Cardiac muscle cell (in vitro differentiated cells and primary cell): ENCODE data around the gene DHRS1. TPM values are rescaled to one million over a fixed set of nuclear protein-coding genes. Genes with fewer than 3 reads are reported as not detected.

Source experiments
- DNase-seq, 2 donors: peaks; one replicate each; pipeline versions ENCODE4 v3.0.0 to v3.0.0-alpha.2; 2010 to 2017; ENCODE audit warnings: low read depth in 1 of 2, low spot score in 1 of 2
- H3K27ac ChIP-seq: fragments of 200-600 bp; sonication (generic); 2 replicates; pipeline ENCODE4 v1.5.1; 2016
- H3K27me3 ChIP-seq: fragments of 200-600 bp; sonication (generic); 2 replicates; pipeline ENCODE4 v1.6.0; 2016; ENCODE audit warnings: control low read depth
- H3K36me3 ChIP-seq: fragments of 200-600 bp; sonication (generic); 2 replicates; pipeline ENCODE4 v1.5.1; 2016; ENCODE audit warnings: control low read depth
- H3K4me1 ChIP-seq: fragments of 200-600 bp; sonication (generic); 2 replicates; pipeline ENCODE4 v1.8.1; 2017; ENCODE audit warnings: low read depth, mild to moderate bottlenecking, mixed run types
- H3K4me3 ChIP-seq: fragments of 200-600 bp; sonication (generic); 2 replicates; pipeline ENCODE4 v1.5.1; 2016; ENCODE audit warnings: mild to moderate bottlenecking
- H3K9me3 ChIP-seq: fragments of 200-600 bp; sonication (generic); 2 replicates; pipeline ENCODE4 v1.5.1; 2017; ENCODE audit warnings: low read depth, mild to moderate bottlenecking, control low read depth
- CTCF ChIP-seq: IDR thresholded peaks from 2 replicates; pipeline ENCODE4 v1.5.1; 2012; ENCODE audit warnings: low read depth, mild to moderate bottlenecking, low read length
- polyA plus RNA-seq: library from polyadenylated mRNA; unstranded; fragments of >200 nt; fragmentation: Nextera tagmentation; extraction: Ambion mirVana; gene quantifications from 2 replicates; pipeline ENCODE4 v1.2.1, GENCODE V29; 2016
- total RNA-seq: library from RNA; depleted of rRNA; stranded (reverse); fragments of >200 nt; gene quantifications from 2 replicates; pipeline ENCODE4 v1.2.3, GENCODE V29; 2016

Gene DHRS1
- total and polyA plus RNA-seq, 2 experiments from 2014 or later = 43.2 to 58.1 TPM

- TF ChIP-seq CTCF = no peak
- no peaks in the 10 kb centered on the region for H3K4me1 ChIP-seq
- no peak for DNase-seq
- H3K27me3 ChIP-seq = peaks cover 96% of the 10 kb centered on the region
- no peak overlapping the region for H3K27ac ChIP-seq
- H3K4me3 ChIP-seq = no peak overlapping the region
- no peaks in the 10 kb centered on the region for H3K36me3 ChIP-seq
- no peaks in the 10 kb centered on the region for H3K9me3 ChIP-seq
Observed at GRCh38 chr14:24340606-24341005, 41.0 kb upstream of the DHRS1 start.

GRCh38 chr14:24339284-24340151 is 39.9 kb upstream of the DHRS1 start, which contains the start of gene RIPK3:
Gene RIPK3, minus strand, starts transcription at chr14:24339991. Its CDS starts 165 bp downstream, at chr14:24339826.
- Histone ChIP-seq H3K36me3 (no peaks in the 10 kb centered on the region), H3K4me3 (peak within 1 kb of the TSS; percentile 18), H3K9me3 (no peaks in the 10 kb centered on the region), H3K27me3 (peaks cover 98% of the 10 kb centered on the region), H3K4me1 (no peaks in the 10 kb centered on the region), H3K27ac (no peak within 1 kb of the TSS)
- DNase-seq = no peak
- no peak for TF ChIP-seq CTCF

GRCh38 chr14:24338843-24339242 is 39.3 kb upstream of the DHRS1 start:
- Histone ChIP-seq H3K27ac (no peak overlapping the region), H3K27me3 (peaks cover 100% of the 10 kb centered on the region), H3K4me1 (no peaks in the 10 kb centered on the region), H3K9me3 (no peaks in the 10 kb centered on the region), H3K4me3 (no peak overlapping the region), H3K36me3 (no peaks in the 10 kb centered on the region)
- no peak for TF ChIP-seq CTCF
- no peak for DNase-seq

- H3K4me1 ChIP-seq = peaks cover 1% of the 10 kb centered on the region
- no peak overlapping the region for H3K27ac ChIP-seq
- no peak overlapping the region for H3K4me3 ChIP-seq
- no peaks in the 10 kb centered on the region for H3K9me3 ChIP-seq
- no peaks in the 10 kb centered on the region for H3K36me3 ChIP-seq
- peaks cover 100% of the 10 kb centered on the region for H3K27me3 ChIP-seq
- no peak for TF ChIP-seq CTCF
- no peak for DNase-seq
Observed at GRCh38 chr14:24337824-24338175, 38.2 kb upstream of the DHRS1 start.

GRCh38 chr14:24337144-24337823 is 37.7 kb upstream of the DHRS1 start:
- Histone ChIP-seq H3K36me3 (no peaks in the 10 kb centered on the region), H3K4me1 (peaks cover 7% of the 10 kb centered on the region), H3K27me3 (peaks cover 100% of the 10 kb centered on the region), H3K27ac (no peak overlapping the region), H3K9me3 (no peaks in the 10 kb centered on the region), H3K4me3 (no peak overlapping the region)
- DNase-seq = no peak
- no peak for TF ChIP-seq CTCF
